CD4-positive, alpha-beta T cell (primary cell): ENCODE data around the gene SMIM41. TPM values are rescaled to one million over a fixed set of nuclear protein-coding genes. Genes with fewer than 3 reads are reported as not detected.

Experiments used
- ATAC-seq: fragments of 200-7000 bp; cut with Tn5 transposase; one replicate; pipeline ENCODE4 v1.10.0; 2022; ENCODE audit warnings: mild to moderate bottlenecking; ENCODE audit not compliant: poor library complexity
- CTCF ChIA-PET: fragments of 350-600 bp; sonication (Branson Sonifier 250); formaldehyde crosslinking; loops from one replicate; lab custom pipeline; 2021; ENCODE audit warnings: antibody characterized with exemption, inconsistent platforms; lab: Charles Lee
- POLR2A ChIA-PET: fragments of 350-600 bp; sonication (Branson Sonifier 250); formaldehyde crosslinking; loops from one replicate; lab custom pipeline; 2021; ENCODE audit warnings: antibody characterized with exemption, inconsistent platforms; lab: Charles Lee
- DNase-seq, 14 experiments: peaks; one replicate each; pipeline ENCODE4 v3.0.0-alpha.2; 2013 to 2020; ENCODE audit warnings: mixed read lengths in 2 of 14
- H3K27ac ChIP-seq, 2 donors: one replicate each; pipeline versions ENCODE4 v1.5.1 to v1.7.0; 2013; ENCODE audit warnings: low read length in 2 of 2, low read depth in 1 of 2, mild to moderate bottlenecking in 1 of 2
- H3K27me3 ChIP-seq, 2 experiments: 1 replicate in 1 of 2; 2 replicates in 1 of 2; pipeline versions ENCODE4 v1.6.1 to v1.7.0; 2013; ENCODE audit warnings: low read length in 2 of 2, control low read depth in 1 of 2, mild to moderate bottlenecking in 1 of 2, moderate library complexity in 1 of 2; ENCODE audit not compliant: insufficient read depth in 2 of 2, control insufficient read depth in 1 of 2
- H3K36me3 ChIP-seq: one replicate; pipeline ENCODE4 v1.6.1; 2013; ENCODE audit warnings: low read length, control low read depth; ENCODE audit not compliant: insufficient read depth
- H3K4me1 ChIP-seq: one replicate; pipeline ENCODE4 v1.6.1; 2013; ENCODE audit warnings: low read length, control low read depth; ENCODE audit not compliant: insufficient read depth
- H3K4me3 ChIP-seq: one replicate; pipeline ENCODE4 v1.5.1; 2013; ENCODE audit warnings: mild to moderate bottlenecking, low read length, moderate library complexity
- H3K9me3 ChIP-seq, 2 experiments: 1 replicate in 1 of 2; 2 replicates in 1 of 2; pipeline versions ENCODE4 v1.6.1 to v1.7.0; 2013; ENCODE audit warnings: low read length in 2 of 2, mild to moderate bottlenecking in 2 of 2, control low read depth in 1 of 2, moderate library complexity in 1 of 2; ENCODE audit not compliant: control insufficient read depth in 1 of 2, insufficient read depth in 1 of 2
- H3K27ac Mint-ChIP-seq: one replicate; pipeline ENCODE4 v1.8.0; 2020; ENCODE audit warnings: mixed read lengths
- H3K27me3 Mint-ChIP-seq: one replicate; pipeline ENCODE4 v1.8.0; 2021; ENCODE audit warnings: mixed read lengths
- H3K36me3 Mint-ChIP-seq: one replicate; pipeline ENCODE4 v1.8.0; 2021; ENCODE audit warnings: low read depth, mixed read lengths
- H3K4me1 Mint-ChIP-seq: one replicate; pipeline ENCODE4 v1.8.0; 2021; ENCODE audit warnings: low read depth, mixed read lengths
- H3K4me3 Mint-ChIP-seq: one replicate; pipeline ENCODE4 v1.8.0; 2020; ENCODE audit warnings: mild to moderate bottlenecking, mixed read lengths
- H3K9me3 Mint-ChIP-seq: one replicate; pipeline ENCODE4 v1.8.0; 2020; ENCODE audit warnings: mixed read lengths
- CTCF ChIP-seq: fragments of 200-600 bp; IDR thresholded peaks from one replicate; pipeline ENCODE4 v1.8.0; 2022; ENCODE audit warnings: antibody characterized with exemption, mild to moderate bottlenecking
- intact Hi-C, 2 experiments: fragments of 100-400 bp; cut with DNase I in 1 of 2; cut with micrococcal nuclease in 1 of 2; formaldehyde crosslinking; loops; one replicate each; pipeline versions ENCODE4 v1.15.1 to v1.9.0; 2023 to 2025; cut with DNase I, micrococcal nuclease
- total RNA-seq, 174 experiments: library from RNA in 2 of 174; stranded (reverse) in 2 of 174; gene quantifications; one replicate each; pipeline ENCODE4 v1.2.3 and lab custom pipeline; 2021 to 2026

The SMIM41 gene
- total RNA-seq, 2 experiments from 2014 or later = not detected

- H3K4me3 Mint-ChIP-seq = no peak overlapping the region
- Histone ChIP-seq H3K9me3 (no peaks in the 10 kb centered on the region), H3K27ac (no peak overlapping the region), H3K4me3 (no peak overlapping the region), H3K27me3 (peaks cover 0 to 8% of the 10 kb centered on the region in 2 experiments), H3K4me1 (peaks cover 20% of the 10 kb centered on the region), H3K36me3 (no peaks in the 10 kb centered on the region)
- no peak overlapping the region for H3K27ac Mint-ChIP-seq
- intact Hi-C loops = no loop called here
- no peaks in the 10 kb centered on the region for H3K9me3 Mint-ChIP-seq
- no peak for TF ChIP-seq CTCF
- peaks cover 47% of the 10 kb centered on the region for H3K27me3 Mint-ChIP-seq
- no peak for ATAC-seq
- POLR2A ChIA-PET = no interaction called here
- no peaks in the 10 kb centered on the region for H3K36me3 Mint-ChIP-seq
- CTCF ChIA-PET = interaction anchor here (0.6 to 3.1 kb wide), 8 partner anchors 11 to 1931 kb away, joined by 3 to 15 read pairs (median 3); no protein-coding TSS in a partner anchor
- peaks cover 14% of the 10 kb centered on the region for H3K4me1 Mint-ChIP-seq
- DNase-seq = no peak
These were observed 41.7 kb downstream of the SMIM41 start for GRCh38 chr12:52120951-52121823.

DNA sequence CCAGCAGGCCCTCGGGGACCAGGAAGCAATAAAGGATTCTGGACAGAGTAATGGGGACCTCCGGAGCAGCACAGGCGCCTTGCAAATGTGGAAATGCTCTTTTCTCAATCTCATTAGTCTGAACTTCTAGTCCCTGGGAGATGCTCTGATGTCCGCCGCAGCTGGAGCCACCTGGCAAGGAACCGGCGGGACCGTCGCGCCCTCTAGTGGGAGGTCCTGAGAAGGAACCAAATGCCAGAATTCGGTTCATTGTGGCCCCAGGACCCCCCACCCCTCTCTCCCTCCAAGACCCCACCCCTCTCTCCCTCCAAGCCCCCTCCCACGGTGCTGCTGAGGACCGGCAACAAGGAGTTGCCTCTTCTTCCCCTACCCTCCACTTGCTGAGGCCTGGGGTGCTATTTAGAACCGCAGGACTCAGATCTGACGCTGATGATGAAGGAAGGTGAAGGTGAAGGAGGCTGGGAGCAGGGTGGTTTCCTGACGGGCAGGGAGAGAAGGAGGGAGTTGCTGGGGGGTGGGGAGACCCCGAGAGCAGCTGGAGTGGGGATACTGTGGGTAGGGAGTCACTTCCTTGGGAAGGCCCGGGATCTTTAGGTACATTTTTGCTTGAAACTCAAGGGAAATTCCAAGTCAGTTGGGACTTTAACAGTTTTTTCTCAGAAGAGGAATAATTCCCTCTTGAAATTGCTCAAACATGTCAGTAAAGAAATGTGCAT lies 42.5 kb downstream of the SMIM41 start:
- Mint-ChIP-seq H3K36me3 (no peaks in the 10 kb centered on the region), H3K4me3 (no peak overlapping the region), H3K27me3 (peaks cover 50% of the 10 kb centered on the region), H3K9me3 (no peaks in the 10 kb centered on the region), H3K27ac (no peak overlapping the region), H3K4me1 (peaks cover 7% of the 10 kb centered on the region)
- intact Hi-C loops = loop anchor here in 1 of 2 experiments (1.0 kb wide), 1 partner anchor 97 kb away; no protein-coding TSS in a partner anchor
- no peaks in the 10 kb centered on the region for H3K9me3 ChIP-seq
- H3K4me1 ChIP-seq = peaks cover 17% of the 10 kb centered on the region
- DNase-seq (peak; percentile 39 to 79 (median 57)), ATAC-seq (peak; percentile 58)
- ChIA-PET CTCF (interaction anchor here (0.6 to 3.1 kb wide), 6 partner anchors 11 to 176 kb away, joined by 3 to 15 read pairs (median 3); no protein-coding TSS in a partner anchor), POLR2A (no interaction called here)
- no peak overlapping the region for H3K27ac ChIP-seq
- peak; percentile 89 for TF ChIP-seq CTCF
- no peak overlapping the region for H3K4me3 ChIP-seq
- H3K27me3 ChIP-seq = peaks cover 5 to 8% of the 10 kb centered on the region in 2 experiments
- H3K36me3 ChIP-seq = no peaks in the 10 kb centered on the region

GRCh38 chr12:52122540-52122871 lies 43.0 kb downstream of the SMIM41 start:
- no peaks in the 10 kb centered on the region for H3K36me3 ChIP-seq
- peaks cover 8% of the 10 kb centered on the region in 2 experiments for H3K27me3 ChIP-seq
- H3K4me1 ChIP-seq = peaks cover 17% of the 10 kb centered on the region
- H3K4me3 Mint-ChIP-seq = no peak overlapping the region
- H3K27ac ChIP-seq = no peak overlapping the region
- peaks cover 54% of the 10 kb centered on the region for H3K27me3 Mint-ChIP-seq
- H3K36me3 Mint-ChIP-seq = no peaks in the 10 kb centered on the region
- peaks cover 6% of the 10 kb centered on the region for H3K4me1 Mint-ChIP-seq
- no peak for TF ChIP-seq CTCF
- no peaks in the 10 kb centered on the region for H3K9me3 Mint-ChIP-seq
- no peak overlapping the region for H3K27ac Mint-ChIP-seq
- H3K4me3 ChIP-seq = no peak overlapping the region
- intact Hi-C loops = loop anchor here in 1 of 2 experiments (1.0 kb wide), 1 partner anchor 97 kb away; no protein-coding TSS in a partner anchor
- H3K9me3 ChIP-seq = no peaks in the 10 kb centered on the region
- no peak for DNase-seq
- ChIA-PET POLR2A (no interaction called here), CTCF (interaction anchor here (3.1 kb wide), 1 partner anchor 97 kb away, joined by 15 read pairs; no protein-coding TSS in a partner anchor)
- ATAC-seq = no peak
